ENCODE measurements around the gene MND1. TPM values are rescaled to one million over a fixed set of nuclear protein-coding genes. Genes with fewer than 3 reads are reported as not detected.
"Not testable (repeated sequence)": the region's sequence is repeated elsewhere in the genome, so short reads cannot be mapped to it uniquely, and the experiment has no call there.

The MND1 gene
- total RNA-seq, 1 donor from 2014 or later, result 0.40 TPM

GRCh38 chr4:153438916-153439756, 94.6 kb downstream of the MND1 start:
- DNase-seq (ENCODE audit: low read depth in 2 of 2), result no peak

DNA sequence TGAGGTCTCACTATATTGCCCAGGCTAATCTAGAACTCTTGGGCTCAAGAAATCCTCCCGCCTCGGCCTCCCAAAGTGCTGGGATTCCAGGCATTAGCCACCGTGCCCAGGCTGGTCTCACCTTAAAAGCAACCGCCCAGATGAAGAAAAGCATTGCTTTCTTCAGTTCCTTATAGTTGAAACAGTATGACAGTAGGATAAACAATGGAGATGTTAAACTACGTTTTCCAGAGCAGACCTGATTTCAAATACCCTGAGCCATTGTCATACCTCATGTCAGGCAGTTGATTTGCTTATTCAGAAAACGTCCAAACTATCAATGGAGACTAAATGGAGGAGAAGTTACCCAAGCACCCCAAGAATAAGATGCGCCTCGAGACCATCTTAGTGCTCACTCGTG, 95.3 kb downstream of the MND1 start:
- DNase-seq (ENCODE audit: low read depth in 2 of 2), result no peak

- DNase-seq (ENCODE audit: low read depth in 2 of 2), result no peak
Measured at GRCh38 chr4:153440475-153440874, 96.0 kb downstream of the MND1 start.

- DNase-seq (ENCODE audit: low read depth in 2 of 2), result no peak
Measured at GRCh38 chr4:153447175-153447905, 102.9 kb downstream of the MND1 start.

- DNase-seq (ENCODE audit: low read depth in 2 of 2), result peak in 1 of 2 donors; percentile 45
Measured at GRCh38 chr4:153448003-153448731, 103.7 kb downstream of the MND1 start.

DNA sequence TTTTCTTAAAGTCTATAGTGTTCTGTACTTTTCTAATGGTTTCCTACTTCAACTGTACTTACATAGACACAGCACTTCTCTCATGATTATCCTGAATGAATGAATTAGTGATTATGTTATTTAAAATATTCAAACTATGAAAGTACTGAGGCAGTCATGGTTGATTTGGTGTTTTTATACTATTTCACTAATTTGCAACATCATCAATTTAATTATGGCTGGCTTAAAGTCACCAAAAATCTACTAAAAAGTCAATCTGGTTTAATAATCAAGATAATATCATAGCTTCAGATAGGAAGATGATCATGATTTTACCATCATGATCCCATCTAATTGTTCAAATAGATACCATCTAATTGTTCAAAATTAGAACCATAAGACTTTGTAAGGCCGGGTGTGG, 104.8 kb downstream of the MND1 start:
- DNase-seq (ENCODE audit: low read depth in 2 of 2), result no peak

GRCh38 chr4:153450544-153450917, 106.0 kb downstream of the MND1 start:
- DNase-seq (ENCODE audit: low read depth in 2 of 2), result no peak

DNA sequence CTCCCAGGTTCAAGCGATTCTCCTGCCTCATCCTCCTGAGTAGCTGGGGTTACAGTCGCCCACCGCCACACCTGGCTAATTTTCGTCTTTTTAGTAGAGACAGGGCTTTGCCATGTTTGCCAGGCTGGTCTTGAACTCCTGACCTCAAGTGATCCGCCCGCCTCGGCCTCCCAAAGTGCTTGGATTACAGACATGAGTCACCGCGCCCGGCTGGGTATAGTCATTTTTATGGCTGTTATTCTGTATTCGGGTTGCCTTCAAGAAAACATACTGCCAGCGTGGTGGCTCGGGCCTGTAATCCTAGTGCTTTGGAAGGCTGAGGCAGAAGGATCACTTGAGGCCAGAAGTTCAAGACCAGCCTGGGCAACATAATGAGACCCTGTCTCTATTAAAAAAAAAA, 106.7 kb downstream of the MND1 start:
- peak in 1 of 2 donors; percentile 12 for DNase-seq (ENCODE audit: low read depth in 2 of 2)

DNA sequence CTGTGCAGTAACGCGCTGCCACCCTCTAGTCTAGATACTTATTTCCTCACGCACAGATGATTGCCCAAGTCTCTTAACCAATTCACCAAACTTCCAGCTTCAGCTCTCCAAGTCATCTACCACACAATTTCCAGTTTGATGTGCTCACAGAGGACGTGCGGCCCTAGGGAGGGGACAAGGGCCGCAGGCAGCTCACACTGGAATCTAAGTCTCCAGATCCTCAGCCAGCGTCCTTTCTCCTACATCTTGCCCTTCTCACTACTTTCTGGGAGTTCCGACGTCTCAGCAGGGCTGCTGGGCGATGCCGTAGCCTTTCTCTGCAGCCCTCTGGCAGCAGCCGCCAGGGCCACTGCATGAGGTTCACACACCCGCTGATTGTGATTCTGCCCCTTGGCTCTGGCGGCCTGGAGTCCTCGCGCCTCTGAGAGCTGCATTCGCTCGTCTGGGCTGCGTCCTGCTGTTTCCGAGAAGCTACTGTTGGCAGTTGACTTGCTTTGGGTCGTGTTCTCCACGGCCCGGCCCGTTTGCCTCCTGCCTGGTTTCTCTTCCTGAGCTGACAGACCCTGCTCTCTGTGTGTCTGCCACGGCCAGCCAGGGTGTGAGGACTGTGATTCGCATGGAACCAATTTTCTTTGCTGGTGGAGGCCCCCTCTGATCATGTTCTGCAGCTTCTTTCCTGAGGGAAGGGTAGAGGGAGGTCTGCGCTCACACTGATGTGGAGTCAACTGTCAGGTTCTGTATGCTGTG, 107.6 kb downstream of the MND1 start:
- no peak for DNase-seq (ENCODE audit: low read depth in 2 of 2)

DNA sequence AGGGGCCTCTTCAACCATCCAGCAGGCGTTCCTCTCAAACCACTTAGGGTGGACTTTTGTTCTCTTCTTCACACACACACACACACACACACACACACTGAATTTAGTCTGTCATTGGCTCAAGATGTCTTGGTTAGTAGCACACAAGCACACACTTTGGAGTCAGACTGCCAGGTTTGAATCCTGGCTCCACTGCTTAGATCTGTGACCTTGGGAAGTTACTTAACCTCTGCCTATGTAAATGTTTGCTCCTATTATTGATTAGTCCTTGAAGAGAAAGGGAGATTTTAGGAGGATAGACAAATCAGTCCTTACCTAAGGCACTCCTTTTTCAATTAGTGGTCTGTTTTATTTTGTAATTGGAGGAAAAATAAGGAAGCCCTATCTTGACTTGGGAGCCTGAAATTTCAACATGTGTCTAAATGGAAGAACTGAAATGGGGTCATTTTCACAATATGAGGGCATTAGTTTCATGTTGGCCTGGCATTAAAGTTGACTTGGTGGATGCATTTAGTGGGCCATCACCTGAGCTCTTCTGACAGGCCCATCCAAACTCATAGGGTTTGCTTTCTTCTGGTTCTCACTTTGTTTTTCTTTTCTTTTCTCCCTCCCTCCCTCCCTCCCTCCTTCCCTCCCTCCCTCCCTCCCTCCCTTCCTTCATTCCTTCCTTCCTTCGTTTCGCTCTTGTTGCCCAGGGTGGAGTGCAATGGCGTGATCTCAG, 108.3 kb downstream of the MND1 start:
- DNase-seq (ENCODE audit: low read depth in 2 of 2), result no peak

DNA sequence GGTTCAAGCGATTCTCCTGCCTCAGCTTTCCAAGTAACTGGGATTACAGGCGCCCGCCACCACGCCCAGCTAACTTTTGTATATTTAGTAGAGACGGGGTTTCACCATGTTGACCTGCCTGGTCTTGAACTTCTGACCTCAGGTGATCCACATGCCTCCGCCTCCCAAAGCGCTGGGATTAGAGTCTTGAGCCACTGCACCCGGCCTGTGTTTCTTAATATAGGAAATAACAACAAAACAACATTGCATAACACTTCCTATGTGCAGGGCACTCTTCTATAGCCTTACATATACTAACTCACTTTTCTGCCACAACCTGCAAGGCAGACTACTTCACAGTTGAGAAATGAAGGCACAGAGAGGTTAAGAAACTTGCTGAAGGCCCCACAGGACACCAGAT, 108.9 kb downstream of the MND1 start:
- DNase-seq (ENCODE audit: low read depth in 2 of 2), result no peak

DNA sequence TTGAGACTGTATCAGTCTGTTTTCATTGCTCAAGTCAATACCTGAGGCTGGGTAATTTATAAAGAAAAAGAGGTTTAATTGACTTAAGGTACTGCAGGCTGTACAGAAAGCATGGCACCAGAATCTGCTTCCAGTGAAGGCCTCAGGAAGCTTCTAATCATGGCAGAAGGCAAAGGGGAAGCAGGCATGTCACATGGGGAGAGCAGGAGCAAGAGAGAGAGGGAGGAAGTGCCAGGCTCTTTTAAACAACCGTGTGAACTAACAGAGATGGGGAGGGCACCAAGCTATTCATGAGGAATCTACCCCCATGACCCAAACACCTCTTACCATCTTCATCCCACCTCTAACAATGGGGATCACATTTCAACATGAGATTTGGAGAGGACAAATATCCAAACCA, 114.5 kb downstream of the MND1 start:
- no peak for DNase-seq (ENCODE audit: low read depth in 2 of 2)

DNA sequence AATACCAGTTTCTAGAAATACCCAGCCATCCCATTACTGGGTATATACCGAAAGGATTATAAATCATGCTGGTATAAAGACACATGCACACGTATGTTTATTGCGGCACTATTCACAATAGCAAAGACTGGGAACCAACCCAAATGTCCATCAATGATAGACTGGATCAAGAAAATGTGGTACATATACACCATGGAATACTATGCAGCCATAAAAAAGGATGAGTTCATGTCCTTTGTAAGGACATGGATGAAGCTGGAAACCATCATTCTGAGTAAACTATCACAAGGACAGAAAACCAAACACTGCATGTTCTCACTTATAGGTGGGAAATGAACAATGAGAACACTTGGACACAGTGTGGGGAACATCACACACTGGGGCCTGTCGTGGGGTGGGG, 117.1 kb downstream of the MND1 start:
- DNase-seq (ENCODE audit: low read depth in 2 of 2), result not testable (repeated sequence)

GRCh38 chr4:153464068-153464467, 119.6 kb downstream of the MND1 start:
- DNase-seq (ENCODE audit: low read depth in 2 of 2), result peak in 1 of 2 donors; percentile 49

Other genes starting within 250 kb of the MND1 start
- 6.5 and 15.7 TPM in 2 replicates for gene TRIM2, start 140.2 kb upstream of the MND1 start, total RNA-seq
- gene TMEM131L, start 121.7 kb downstream of the MND1 start, total RNA-seq, result 11.7 and 12.6 TPM in 2 replicates